ENCODE results near the gene SCAPER.

- no peak for TF ChIP-seq CTCF (tag by site-specific recombination; IDR thresholded peaks at IDR 0.05)
- no peak for TF ChIP-seq ZNF549 (tag by site-specific recombination; IDR thresholded peaks at IDR 0.05)
- no peak for TF ChIP-seq PRDM1 (tag by site-specific recombination; IDR thresholded peaks at IDR 0.05)
- no peak for TF ChIP-seq ZNF169 (tag by site-specific recombination; IDR thresholded peaks at IDR 0.05)
- no peak for TF ChIP-seq ZNF670 (tag by site-specific recombination; IDR thresholded peaks at IDR 0.05; ENCODE audit: low read depth)
These were observed 278.5 kb downstream of the SCAPER start for GRCh38 chr15:76626611-76627010.

Data from HEK293 (cell line).